B cell (primary cell): Measurements from ENCODE around the gene C6orf47. TPM values are rescaled to one million over a fixed set of nuclear protein-coding genes. Genes with fewer than 3 reads are reported as not detected.

Experiments
- ATAC-seq: fragments of 200-7000 bp; cut with Tn5 transposase; one replicate; pipeline ENCODE4 v1.10.0; 2021; ENCODE audit warnings: low read depth, mild to moderate bottlenecking, moderate number of reproducible peaks, moderate library complexity
- CTCF ChIA-PET: fragments of 350-600 bp; sonication (Branson Sonifier 250); formaldehyde crosslinking; loops from one replicate; lab custom pipeline; 2021; ENCODE audit warnings: antibody characterized with exemption, inconsistent platforms; lab: Charles Lee
- POLR2A ChIA-PET: fragments of 350-600 bp; sonication (Branson Sonifier 250); formaldehyde crosslinking; loops from one replicate; lab custom pipeline; 2021; ENCODE audit warnings: antibody characterized with exemption; lab: Charles Lee
- DNase-seq: peaks from one replicate; pipeline ENCODE4 v3.0.0; 2013
- H2AFZ ChIP-seq: 2 replicates; pipeline ENCODE4 v1.6.1; 2012; ENCODE audit warnings: mild to moderate bottlenecking, low read depth, low read length; ENCODE audit not compliant: insufficient read depth, poor library complexity, severe bottlenecking
- H3K27ac ChIP-seq, 2 donors: 1 replicate in 1 of 2; 2 replicates in 1 of 2; pipeline ENCODE4 v1.5.1; 2012 to 2013; ENCODE audit warnings: low read length in 2 of 2, mild to moderate bottlenecking in 2 of 2, moderate library complexity in 1 of 2
- H3K27me3 ChIP-seq, 4 experiments: fragments of 200-600 bp in 1 of 4; sonication (generic) in 1 of 4; replicated peaks in 1 of 4; 1 replicate in 2 of 4; 2 replicates in 2 of 4; pipeline versions ENCODE4 v1.6.1 to v1.7.0; 2013 to 2016; ENCODE audit warnings: low read length in 3 of 4, mild to moderate bottlenecking in 2 of 4, mixed read lengths in 1 of 4, moderate library complexity in 1 of 4; ENCODE audit not compliant: insufficient read depth in 4 of 4, control insufficient read depth in 3 of 4; ENCODE audit errors: control extremely low read depth in 1 of 4
- H3K36me3 ChIP-seq, 2 experiments: replicated peaks in 1 of 2; 1 replicate in 1 of 2; 2 replicates in 1 of 2; pipeline versions ENCODE4 v1.6.1 to v1.7.1; 2013; ENCODE audit warnings: low read length in 1 of 2; ENCODE audit not compliant: insufficient read depth in 2 of 2, control insufficient read depth in 1 of 2; ENCODE audit errors: control extremely low read depth in 1 of 2, extremely low read depth in 1 of 2
- H3K4me1 ChIP-seq, 2 donors: fragments of 200-600 bp in 1 of 2; sonication (generic) in 1 of 2; 1 replicate in 1 of 2; 2 replicates in 1 of 2; pipeline versions ENCODE4 v1.5.1 to v1.6.1; 2013 to 2017; ENCODE audit warnings: low read length in 2 of 2; ENCODE audit not compliant: control insufficient read depth in 2 of 2, insufficient read depth in 2 of 2
- H3K4me2 ChIP-seq: replicated peaks from 2 replicates; pipeline ENCODE3; 2012; ENCODE audit warnings: mild to moderate bottlenecking, low read depth, low read length; ENCODE audit not compliant: poor library complexity, severe bottlenecking
- H3K4me3 ChIP-seq, 5 experiments: fragments of 200-600 bp in 1 of 5; sonication (generic) in 1 of 5; 1 replicate in 3 of 5; 2 replicates in 2 of 5; pipeline versions ENCODE4 v1.5.1 to v1.7.0; 2011 to 2016; ENCODE audit warnings: low read length in 4 of 5, mild to moderate bottlenecking in 4 of 5, low read depth in 2 of 5, control low read depth in 1 of 5, moderate library complexity in 1 of 5; ENCODE audit not compliant: insufficient read depth in 1 of 5; ENCODE audit errors: control extremely low read depth in 1 of 5, extremely low read depth in 1 of 5
- H3K79me2 ChIP-seq: fragments of 200-600 bp; sonication (generic); one replicate; pipeline ENCODE4 v1.6.0; 2016; ENCODE audit warnings: low read length; ENCODE audit not compliant: control insufficient read depth, insufficient read depth
- H3K9ac ChIP-seq: fragments of 200-600 bp; sonication (generic); 2 replicates; pipeline ENCODE4 v1.6.1; 2017; ENCODE audit warnings: mild to moderate bottlenecking, low read length, moderate library complexity
- H3K9me3 ChIP-seq, 3 donors: one replicate each; pipeline versions ENCODE4 v1.6.1 to v1.7.1; 2013; ENCODE audit warnings: low read length in 2 of 3; ENCODE audit not compliant: control insufficient read depth in 2 of 3, insufficient read depth in 1 of 3; ENCODE audit errors: control extremely low read depth in 1 of 3
- H4K20me1 ChIP-seq: 2 replicates; pipeline ENCODE4 v1.6.0; 2012; ENCODE audit warnings: mild to moderate bottlenecking, low read length; ENCODE audit not compliant: insufficient read depth, control insufficient read depth, poor library complexity, severe bottlenecking
- H3K27ac Mint-ChIP-seq: one replicate; pipeline ENCODE4 v1.8.0; 2021; ENCODE audit warnings: mixed read lengths
- H3K27me3 Mint-ChIP-seq: one replicate; pipeline ENCODE4 v1.8.0; 2021; ENCODE audit warnings: mixed read lengths
- H3K4me1 Mint-ChIP-seq: one replicate; pipeline ENCODE4 v1.8.0; 2021; ENCODE audit warnings: mixed read lengths
- H3K4me3 Mint-ChIP-seq: one replicate; pipeline ENCODE4 v1.8.0; 2021; ENCODE audit warnings: mixed read lengths
- H3K9me3 Mint-ChIP-seq: one replicate; pipeline ENCODE4 v1.8.0; 2022; ENCODE audit warnings: mixed read lengths; ENCODE audit not compliant: insufficient read depth
- CTCF ChIP-seq: fragments of 200-600 bp; IDR thresholded peaks from one replicate; pipeline ENCODE4 v1.8.0; 2022; ENCODE audit warnings: antibody characterized with exemption, mild to moderate bottlenecking
- EZH2 ChIP-seq: IDR thresholded peaks from 2 replicates; pipeline ENCODE4 v1.6.1; 2012; ENCODE audit warnings: borderline replicate concordance, low read depth, mild to moderate bottlenecking, moderate library complexity, low read length; ENCODE audit not compliant: insufficient read depth, poor library complexity, severe bottlenecking
- WGBS: methylation state at CpG from one replicate; pipeline ENCODE4 v1.1.5; 2013; ENCODE audit warnings: missing lambda C conversion rate; ENCODE audit not compliant: insufficient coverage; 5-methylcytosine and 5-hydroxymethylcytosine counted together
- intact Hi-C: fragments of 100-400 bp; cut with micrococcal nuclease; formaldehyde crosslinking; loops from one replicate; pipeline ENCODE4 v1.10.0; 2022
- polyA plus RNA-seq: library from polyadenylated mRNA; depleted of rRNA; stranded (reverse); fragments of >200 nt; gene quantifications from 2 replicates; pipeline ENCODE4 v1.2.3, GENCODE V29; 2012
- total RNA-seq, 2 donors: library from RNA; stranded (reverse); fragments of 120-200 nt in 1 of 2; gene quantifications; 1 replicate in 1 of 2; 2 replicates in 1 of 2; pipeline versions ENCODE4 v1.2.3 to v1.2.4, GENCODE V29; 2013 to 2022

C6orf47 gene
- total and polyA plus RNA-seq, 2 donors (not counting 1 experiment from before 2014, with no cell fraction given) = 7.6 to 34.0 TPM

DNA sequence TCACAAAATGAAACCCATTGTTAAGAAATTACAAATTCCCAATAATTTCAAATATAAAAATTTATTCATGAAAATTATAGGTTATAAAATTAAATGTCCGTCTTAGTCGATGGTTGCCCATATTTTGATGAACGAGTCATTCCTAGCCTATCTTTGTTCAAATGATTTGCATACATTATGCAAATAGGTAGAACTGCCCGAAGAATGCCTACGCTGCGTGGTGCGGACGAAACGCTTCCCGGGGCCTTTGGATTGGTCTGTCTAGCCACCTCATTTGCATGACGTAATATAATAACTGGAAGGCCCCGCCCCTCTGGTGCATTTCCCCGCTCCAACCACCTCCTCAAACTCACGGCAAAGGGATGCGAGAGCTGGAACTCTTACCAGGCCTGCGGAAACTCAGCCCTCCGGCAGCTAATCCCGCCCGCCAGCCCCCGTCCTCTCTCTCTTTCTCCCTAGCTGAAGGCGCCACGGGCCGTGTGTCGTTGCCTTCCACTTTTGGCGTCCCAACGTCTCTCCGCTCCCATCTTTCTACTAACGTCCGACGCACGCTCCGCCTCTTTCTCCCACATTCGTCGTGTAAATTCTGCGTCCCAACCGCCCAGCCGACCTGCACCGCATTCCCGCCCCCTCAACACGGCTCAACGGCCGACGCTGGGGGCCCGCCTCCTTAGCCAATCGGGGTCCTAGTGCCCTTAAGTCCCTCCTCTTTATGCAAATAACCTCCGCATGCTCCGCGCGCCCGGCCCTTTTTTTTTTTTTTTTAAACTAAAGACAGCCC is 40.6 kb downstream of the C6orf47 start:
- no peaks in the 10 kb centered on the region for H3K27me3 Mint-ChIP-seq
- ATAC-seq (peak; percentile 84), DNase-seq (peak; percentile 99)
- CTCF ChIA-PET = interaction anchor here (0.8 to 2.3 kb wide), 3 partner anchors 22 to 69 kb away, joined by 5 to 9 read pairs (median 5); partner anchors contain the start of gene NCR3
- Histone ChIP-seq H4K20me1 (peaks cover 6% of the 10 kb centered on the region), H3K9me3 (peaks cover 0 to 6% (median 0%) of the 10 kb centered on the region in 3 donors), H3K4me2 (peak overlapping the region; percentile 90), H3K27me3 (no peaks in the 10 kb centered on the region), H2AFZ (peak overlapping the region; percentile 76), H3K4me1 (peaks cover 26 to 35% of the 10 kb centered on the region in 2 donors), H3K27ac (peak overlapping the region; percentile 97 to 99), H3K79me2 (peaks cover 19% of the 10 kb centered on the region), H3K4me3 (peak overlapping the region; percentile 8 to 90 (median 84)), H3K36me3 (peaks cover 4 to 26% of the 10 kb centered on the region in 2 experiments), H3K9ac (peak overlapping the region; percentile 90)
- TF ChIP-seq CTCF = no peak
- no peak for TF ChIP-seq EZH2
- POLR2A ChIA-PET = interaction anchor here (0.6 to 1.7 kb wide), 9 partner anchors 32 to 215 kb away, joined by 3 to 7 read pairs (median 5); partner anchors contain the start of genes ATP6V1G2, BAG6, C6orf47 and DDX39B
- WGBS = 0% methylated on average over 44 of the region's 50 CpGs
- H3K4me1 Mint-ChIP-seq = peaks cover 45% of the 10 kb centered on the region
- intact Hi-C loops = loop anchor here (1.0 to 5.0 kb wide), 9 partner anchors 22 to 337 kb away; partner anchors contain the start of genes BAG6, EHMT2, LSM2 and NELFE
- H3K9me3 Mint-ChIP-seq = no peaks in the 10 kb centered on the region
- H3K4me3 Mint-ChIP-seq = peak overlapping the region; percentile 86
- peak overlapping the region; percentile 95 for H3K27ac Mint-ChIP-seq
